Measurements from ENCODE around the gene INPP5D. TPM values are rescaled to one million over a fixed set of nuclear protein-coding genes. Genes with fewer than 3 reads are reported as not detected.

Gene INPP5D
- total RNA-seq, 4 donors from 2014 or later, result 6.5 to 18.7 (median 11.5) TPM

DNA sequence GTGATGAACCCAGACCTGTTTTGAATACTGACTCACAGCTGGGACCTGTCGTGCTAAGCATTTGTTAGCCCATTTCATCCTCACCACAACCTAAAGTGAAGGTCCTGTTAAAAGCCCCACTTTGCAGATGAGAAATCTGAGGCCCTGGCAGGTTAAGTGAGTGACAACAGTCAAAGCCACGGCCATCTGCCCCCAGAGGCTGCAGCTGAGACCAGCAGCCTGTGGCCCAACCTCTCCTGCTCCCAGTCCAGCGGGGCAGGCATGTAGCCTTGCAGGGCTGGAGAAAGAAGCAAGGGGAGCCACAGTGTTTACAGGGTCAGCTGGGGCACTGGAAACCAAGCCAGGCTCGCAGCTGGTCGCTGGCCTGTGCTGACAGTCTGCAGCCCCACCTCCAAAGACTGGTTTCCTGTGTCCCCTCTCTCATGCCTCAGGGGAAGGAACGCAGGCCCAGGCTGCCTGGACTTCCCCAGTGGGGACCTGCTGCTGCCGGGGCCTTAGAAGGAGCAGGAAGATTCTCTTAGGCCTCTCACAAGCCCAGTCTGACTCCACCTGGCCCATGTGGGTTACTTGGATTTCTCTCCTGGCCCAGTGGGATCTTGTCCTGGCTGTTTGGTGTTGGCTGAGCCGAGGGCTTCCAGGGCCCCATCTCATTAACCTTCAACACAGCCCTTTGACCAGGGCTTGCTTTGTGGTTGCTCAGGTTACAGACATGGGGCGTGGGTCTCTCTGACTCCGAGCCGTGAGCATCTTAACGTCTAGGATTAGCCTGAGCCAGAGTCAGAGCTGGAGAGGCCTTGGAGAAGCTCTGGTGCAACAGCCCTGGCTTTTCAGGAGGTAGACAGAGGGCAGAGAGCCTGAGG lies 1.7 kb downstream of the INPP5D start:
- Histone ChIP-seq H3K9me3 (no peaks in the 10 kb centered on the region), H3K4me3 (peak overlapping the region; percentile 43), H3K4me1 (peaks cover 22% of the 10 kb centered on the region)

DNA sequence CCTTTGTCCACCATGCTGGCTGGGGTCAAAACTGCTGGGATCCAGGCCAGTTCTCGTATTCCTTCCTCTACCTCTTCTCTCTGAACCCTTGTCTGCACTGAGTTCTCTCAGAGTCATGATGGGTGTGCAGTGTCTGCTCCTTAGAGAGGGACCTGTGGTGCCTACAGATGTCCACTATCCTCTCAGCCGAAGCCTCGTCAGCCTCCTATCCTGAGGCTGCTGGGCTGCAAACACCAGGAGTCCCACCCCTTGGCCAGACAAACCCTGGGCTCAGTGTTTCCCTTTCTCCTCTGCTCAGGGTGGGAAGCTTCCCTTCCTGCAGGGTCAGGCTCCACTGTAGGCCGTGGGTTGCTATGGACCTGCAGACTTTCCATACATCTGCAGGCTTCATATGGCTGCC lies 2.3 kb downstream of the INPP5D start:
- Histone ChIP-seq H3K27ac (peak overlapping the region; percentile 43), H3K36me3 (no peaks in the 10 kb centered on the region), H3K4me1 (peaks cover 22% of the 10 kb centered on the region), H3K4me3 (peak overlapping the region; percentile 43), H3K9me3 (no peaks in the 10 kb centered on the region), H3K27me3 (no peaks in the 10 kb centered on the region)
- 62% methylated on average over 4 of the region's 4 CpGs for whole genome bisulfite sequencing
- TF ChIP-seq POLR2A (IDR thresholded peaks at IDR 0.05), result no peak
- TF ChIP-seq EP300 (IDR thresholded peaks at IDR 0.05), result no peak
- TF ChIP-seq CTCF (IDR thresholded peaks at IDR 0.05), result no peak
- no peak for TF ChIP-seq POLR2AphosphoS5 (IDR thresholded peaks at IDR 0.05)
- DNase-seq (ENCODE audit: low spot score in 2 of 2), result peak; percentile 49 to 55

More for the DNA sequence above, 1.7 kb downstream of the INPP5D start:
- H3K36me3 ChIP-seq, result no peaks in the 10 kb centered on the region
- H3K27me3 ChIP-seq, result no peaks in the 10 kb centered on the region
- WGBS, result 59% methylated on average over 10 of the region's 12 CpGs
- TF ChIP-seq CTCF (IDR thresholded peaks at IDR 0.05) (peak in 1 of 2 donors; percentile 8), POLR2A (IDR thresholded peaks at IDR 0.05) (no peak)
- DNase-seq (ENCODE audit: low spot score in 2 of 2), result peak; percentile 64 to 82
- H3K27ac ChIP-seq, result peak overlapping the region; percentile 67

DNA sequence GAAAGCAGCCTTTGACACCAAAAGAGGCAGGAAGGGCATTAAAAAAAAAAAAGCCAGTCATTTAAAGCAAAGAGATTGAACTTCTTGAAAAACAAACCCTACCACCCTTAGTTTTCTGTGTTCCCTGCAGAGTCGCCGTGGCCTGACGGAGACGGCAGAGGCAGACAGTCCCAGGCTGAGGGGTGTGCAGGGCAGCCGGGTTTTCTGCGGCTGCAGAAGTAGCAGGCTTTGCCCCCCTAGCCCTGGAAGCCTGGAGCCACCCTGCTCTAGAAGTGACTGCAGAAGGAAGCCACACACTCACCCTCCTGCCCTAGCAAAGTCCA lies 2.8 kb downstream of the INPP5D start:
- Histone ChIP-seq H3K36me3 (no peaks in the 10 kb centered on the region), H3K27ac (no peak overlapping the region), H3K4me3 (peak overlapping the region; percentile 43), H3K27me3 (no peaks in the 10 kb centered on the region), H3K9me3 (no peaks in the 10 kb centered on the region), H3K4me1 (peaks cover 22% of the 10 kb centered on the region)
- 71% methylated on average over 6 of the region's 6 CpGs for WGBS
- peak in 1 of 2 donors; percentile 4 for DNase-seq (ENCODE audit: low spot score in 2 of 2)
- TF ChIP-seq CTCF (IDR thresholded peaks at IDR 0.05) (no peak), EP300 (IDR thresholded peaks at IDR 0.05) (no peak), POLR2AphosphoS5 (IDR thresholded peaks at IDR 0.05) (no peak), POLR2A (IDR thresholded peaks at IDR 0.05) (no peak)

DNA sequence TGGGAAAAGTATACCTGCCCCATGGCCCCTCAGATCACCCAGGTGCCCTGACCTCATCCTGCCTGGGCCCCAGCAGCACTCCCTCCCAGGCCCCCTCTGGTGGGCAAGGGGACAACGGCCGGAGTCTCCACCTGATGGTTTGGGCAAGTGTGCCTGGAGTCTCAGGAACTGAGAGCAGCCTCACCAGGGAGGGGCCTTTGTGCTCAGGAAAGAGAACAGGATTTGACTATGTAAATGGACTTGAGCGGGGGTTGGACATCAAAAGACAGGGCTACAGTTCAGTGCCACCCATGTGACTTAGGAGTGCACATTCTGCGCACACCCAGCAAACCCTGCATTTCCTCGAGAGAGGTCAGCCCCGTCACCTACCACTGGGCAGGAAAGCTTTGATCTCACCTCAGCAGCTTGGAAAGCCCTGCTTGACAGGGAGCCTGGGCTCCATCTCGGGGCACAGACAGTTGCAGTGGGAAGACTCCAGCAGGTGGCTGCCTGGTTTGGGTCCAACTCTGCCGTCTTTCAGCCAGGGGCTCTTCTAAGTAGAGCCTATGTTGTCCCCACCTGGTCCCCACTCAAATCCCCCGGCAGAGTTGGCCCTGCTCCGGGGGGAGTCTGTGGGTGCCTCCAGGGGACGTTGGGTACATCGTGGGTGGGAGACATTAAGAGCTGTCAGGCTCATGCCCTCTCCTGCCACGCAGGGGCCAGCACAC lies 3.3 kb downstream of the INPP5D start:
- no peak overlapping the region for H3K27ac ChIP-seq
- 74% methylated on average over 6 of the region's 13 CpGs for WGBS

More for the DNA sequence above, 3.3 kb downstream of the INPP5D start:
- no peaks in the 10 kb centered on the region for H3K9me3 ChIP-seq
- no peaks in the 10 kb centered on the region for H3K27me3 ChIP-seq
- TF ChIP-seq CTCF (IDR thresholded peaks at IDR 0.05), result no peak
- TF ChIP-seq EP300 (IDR thresholded peaks at IDR 0.05), result no peak
- TF ChIP-seq POLR2A (IDR thresholded peaks at IDR 0.05), result no peak
- no peak for TF ChIP-seq POLR2AphosphoS5 (IDR thresholded peaks at IDR 0.05)
- H3K36me3 ChIP-seq, result no peaks in the 10 kb centered on the region
- peak overlapping the region; percentile 43 for H3K4me3 ChIP-seq
- DNase-seq (ENCODE audit: low spot score in 2 of 2), result peak; percentile 55 to 75
- peaks cover 22% of the 10 kb centered on the region for H3K4me1 ChIP-seq

All from suprapubic skin (tissue), 4 donors.